Lung (tissue), 12 donors: Measurements from ENCODE around the gene TBC1D4. TPM values are rescaled to one million over a fixed set of nuclear protein-coding genes. Genes with fewer than 3 reads are reported as not detected.
"Not testable (repeated sequence)": the region's sequence is repeated elsewhere in the genome, so short reads cannot be mapped to it uniquely, and the experiment has no call there.

Source experiments
- ATAC-seq: fragments of 200-7000 bp; cut with Tn5 transposase; one replicate; pipeline ENCODE4 v1.9.1; 2020; ENCODE audit warnings: moderate number of reproducible peaks; ENCODE audit not compliant: insufficient read depth, low FRiP score
- DNase-seq, 3 donors: peaks; one replicate each; pipeline ENCODE4 v3.0.0-alpha.2; 2013 to 2017
- H3K27ac ChIP-seq, 2 donors: one replicate each; pipeline ENCODE4 v1.5.1; 2013; ENCODE audit warnings: mild to moderate bottlenecking in 2 of 2, moderate library complexity in 2 of 2, control low read depth in 1 of 2, inconsistent platforms in 1 of 2, low read depth in 1 of 2, low read length in 1 of 2
- H3K27me3 ChIP-seq, 3 donors: one replicate each; pipeline ENCODE4 v1.5.1; 2013; ENCODE audit warnings: low read length in 2 of 3; ENCODE audit not compliant: control insufficient read depth in 3 of 3, insufficient read depth in 3 of 3
- H3K36me3 ChIP-seq, 4 donors: one replicate each; pipeline ENCODE4 v1.5.1; 2013; ENCODE audit warnings: low read length in 4 of 4, mild to moderate bottlenecking in 1 of 4, moderate library complexity in 1 of 4; ENCODE audit not compliant: control insufficient read depth in 4 of 4, insufficient read depth in 4 of 4
- H3K4me1 ChIP-seq, 5 donors: one replicate each; pipeline ENCODE4 v1.5.1; 2013; ENCODE audit warnings: low read length in 5 of 5, mild to moderate bottlenecking in 2 of 5, moderate library complexity in 1 of 5; ENCODE audit not compliant: control insufficient read depth in 5 of 5, insufficient read depth in 5 of 5
- H3K4me3 ChIP-seq: one replicate; pipeline ENCODE4 v1.5.1; 2013; ENCODE audit warnings: mild to moderate bottlenecking, control low read depth, moderate library complexity
- H3K9ac ChIP-seq, 2 donors: one replicate each; pipeline ENCODE4 v1.5.1; 2013; ENCODE audit warnings: low read length in 2 of 2, control low read depth in 1 of 2; ENCODE audit not compliant: insufficient read depth in 1 of 2
- H3K9me3 ChIP-seq, 4 donors: one replicate each; pipeline ENCODE4 v1.5.1; 2013; ENCODE audit warnings: low read length in 3 of 4, mild to moderate bottlenecking in 1 of 4, moderate library complexity in 1 of 4; ENCODE audit not compliant: control insufficient read depth in 4 of 4, insufficient read depth in 3 of 4
- WGBS, 2 donors: extraction: QIAGEN DNeasy Blood & Tissue Kit; methylation state at CpG; one replicate each; pipeline ENCODE4 v1.1.7; 2013; 5-methylcytosine and 5-hydroxymethylcytosine counted together
- polyA plus RNA-seq, 2 donors: library from polyadenylated mRNA; stranded (reverse); fragments of 200-250 nt; gene quantifications; one replicate each; pipeline ENCODE4 v1.2.1, GENCODE V29; 2013
- total RNA-seq, 2 donors: library from RNA; depleted of rRNA in 1 of 2; stranded (reverse); fragments of >200 nt in 1 of 2; gene quantifications; one replicate each; pipeline ENCODE4 v1.2.1, GENCODE V29; 2014 to 2021
- TF ChIP-seq, protein P1 (sequence below): IDR thresholded peaks from 2 replicates; pipeline ENCODE4 v1.5.1; 2012; ENCODE audit warnings: mild to moderate bottlenecking; ENCODE audit errors: control extremely low read depth, extremely low read depth
- donor health status: control.
- donor health status: control.
- donor health status: Bipolar disorder and iron deficiency.
- donor health status: healthy.
- donor health status: DM: yes; HTN: yes; CAD: no.

Gene TBC1D4
- total and polyA plus RNA-seq, 4 donors, result 4.3 to 26.4 (median 14.0) TPM

DNA sequence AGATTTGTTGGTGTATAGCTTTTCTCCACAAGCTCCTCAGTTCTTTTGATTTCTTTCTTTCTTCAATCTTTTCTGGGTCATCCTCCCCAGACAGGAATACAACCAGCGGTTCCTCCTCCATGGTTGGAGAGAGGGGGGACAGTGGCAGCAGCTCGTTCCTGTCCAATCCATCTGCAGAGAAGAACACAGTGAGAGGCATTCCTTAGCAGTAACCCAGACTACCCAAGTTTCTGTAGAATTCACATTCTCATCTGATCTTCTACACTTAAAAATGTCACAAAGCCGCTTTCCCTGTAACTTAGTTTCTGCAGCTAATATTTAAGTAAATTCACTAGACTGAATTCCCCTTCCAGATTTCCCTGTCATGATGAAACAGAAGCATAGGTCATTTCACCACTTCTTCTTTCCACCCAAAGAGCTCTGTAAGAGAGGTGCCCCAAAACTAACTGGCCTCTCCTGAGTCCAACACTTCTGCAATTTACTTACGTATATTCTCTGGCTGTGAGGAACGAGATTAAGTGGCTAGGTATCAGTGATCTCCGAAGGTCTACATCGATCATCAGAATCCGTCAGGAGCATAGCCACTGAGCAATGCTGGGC, 171.9 kb downstream of the TBC1D4 start:
- peaks cover 0 to 11% (median under 1%) of the 10 kb centered on the region in 5 donors for H3K4me1 ChIP-seq
- TF ChIP-seq, protein P1, sequence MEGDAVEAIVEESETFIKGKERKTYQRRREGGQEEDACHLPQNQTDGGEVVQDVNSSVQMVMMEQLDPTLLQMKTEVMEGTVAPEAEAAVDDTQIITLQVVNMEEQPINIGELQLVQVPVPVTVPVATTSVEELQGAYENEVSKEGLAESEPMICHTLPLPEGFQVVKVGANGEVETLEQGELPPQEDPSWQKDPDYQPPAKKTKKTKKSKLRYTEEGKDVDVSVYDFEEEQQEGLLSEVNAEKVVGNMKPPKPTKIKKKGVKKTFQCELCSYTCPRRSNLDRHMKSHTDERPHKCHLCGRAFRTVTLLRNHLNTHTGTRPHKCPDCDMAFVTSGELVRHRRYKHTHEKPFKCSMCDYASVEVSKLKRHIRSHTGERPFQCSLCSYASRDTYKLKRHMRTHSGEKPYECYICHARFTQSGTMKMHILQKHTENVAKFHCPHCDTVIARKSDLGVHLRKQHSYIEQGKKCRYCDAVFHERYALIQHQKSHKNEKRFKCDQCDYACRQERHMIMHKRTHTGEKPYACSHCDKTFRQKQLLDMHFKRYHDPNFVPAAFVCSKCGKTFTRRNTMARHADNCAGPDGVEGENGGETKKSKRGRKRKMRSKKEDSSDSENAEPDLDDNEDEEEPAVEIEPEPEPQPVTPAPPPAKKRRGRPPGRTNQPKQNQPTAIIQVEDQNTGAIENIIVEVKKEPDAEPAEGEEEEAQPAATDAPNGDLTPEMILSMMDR, result no peak
- H3K27ac ChIP-seq, result no peak overlapping the region
- DNase-seq, result no peak
- no peaks in the 10 kb centered on the region for H3K27me3 ChIP-seq
- no peak for ATAC-seq
- 81 to 90% methylated on average over 8 of the region's 8 CpGs for WGBS, 2 donors
- H3K9ac ChIP-seq, result no peak overlapping the region
- H3K36me3 ChIP-seq, result peaks cover 4 to 21% (median 8%) of the 10 kb centered on the region in 4 donors
- no peaks in the 10 kb centered on the region for H3K9me3 ChIP-seq
- no peak overlapping the region for H3K4me3 ChIP-seq

DNA sequence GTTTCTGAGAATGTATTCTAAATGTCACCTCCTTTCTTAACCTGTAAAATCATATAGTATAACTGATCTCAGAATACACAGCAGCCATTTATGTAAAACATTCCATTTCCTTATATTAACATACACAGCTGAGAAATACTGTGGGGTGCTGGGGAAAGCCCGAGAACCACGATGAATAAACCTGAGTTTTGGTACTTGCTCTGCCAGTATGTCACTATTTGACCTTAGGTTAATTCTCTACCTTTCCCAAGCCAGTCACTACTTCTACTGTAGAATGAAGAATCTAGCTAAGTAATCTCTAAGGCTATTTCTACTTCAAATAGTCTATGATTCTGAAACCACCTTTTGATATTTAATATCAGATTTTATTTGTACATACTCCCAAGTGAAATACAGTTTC, 173.7 kb downstream of the TBC1D4 start:
- Histone ChIP-seq H3K9me3 (no peaks in the 10 kb centered on the region), H3K9ac (no peak overlapping the region), H3K4me1 (peaks cover 0 to 20% (median 4%) of the 10 kb centered on the region in 5 donors), H3K4me3 (no peak overlapping the region), H3K27ac (no peak overlapping the region), H3K36me3 (peaks cover 4 to 21% (median 8%) of the 10 kb centered on the region in 4 donors), H3K27me3 (no peaks in the 10 kb centered on the region)
- TF ChIP-seq, protein P1, result no peak
- no peak for DNase-seq
- 85 to 98% methylated on average over 2 of the region's 2 CpGs for WGBS, 2 donors
- ATAC-seq, result no peak

DNA sequence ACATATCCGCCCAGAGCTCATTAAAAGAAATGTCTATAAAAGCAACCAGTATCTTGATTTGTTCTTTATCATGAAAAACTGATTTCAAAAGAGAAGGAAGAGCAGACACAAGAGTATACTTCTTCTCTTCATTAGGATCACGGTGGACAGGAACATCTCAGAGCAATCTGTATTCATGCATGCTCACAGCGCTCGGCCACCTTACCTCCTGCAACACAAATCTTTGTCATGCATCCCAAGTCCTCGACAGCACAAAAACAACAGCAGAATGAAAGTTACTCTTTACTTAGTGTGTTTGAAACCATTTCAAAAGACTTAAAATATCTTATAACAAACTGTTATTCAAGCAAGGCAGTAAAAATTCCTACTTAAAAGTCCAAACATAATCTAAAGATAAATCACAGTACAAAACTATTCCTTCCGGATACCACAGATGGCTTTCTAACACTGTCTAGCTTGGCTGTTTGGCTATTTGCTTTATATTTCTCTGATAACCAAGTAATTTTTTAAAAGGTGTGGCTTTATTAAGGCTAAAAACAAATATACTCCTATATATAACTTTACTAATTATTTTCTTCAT, 174.5 kb downstream of the TBC1D4 start:
- Histone ChIP-seq H3K9me3 (no peaks in the 10 kb centered on the region), H3K4me3 (no peak overlapping the region), H3K9ac (no peak overlapping the region), H3K27me3 (no peaks in the 10 kb centered on the region), H3K4me1 (peaks cover 0 to 27% (median 4%) of the 10 kb centered on the region in 5 donors), H3K27ac (no peak overlapping the region), H3K36me3 (peaks cover 0 to 16% (median 5%) of the 10 kb centered on the region in 4 donors)
- TF ChIP-seq, protein P1, result no peak
- DNase-seq, result no peak
- WGBS, 2 donors, result 82 to 90% methylated on average over 6 of the region's 6 CpGs
- no peak for ATAC-seq

DNA sequence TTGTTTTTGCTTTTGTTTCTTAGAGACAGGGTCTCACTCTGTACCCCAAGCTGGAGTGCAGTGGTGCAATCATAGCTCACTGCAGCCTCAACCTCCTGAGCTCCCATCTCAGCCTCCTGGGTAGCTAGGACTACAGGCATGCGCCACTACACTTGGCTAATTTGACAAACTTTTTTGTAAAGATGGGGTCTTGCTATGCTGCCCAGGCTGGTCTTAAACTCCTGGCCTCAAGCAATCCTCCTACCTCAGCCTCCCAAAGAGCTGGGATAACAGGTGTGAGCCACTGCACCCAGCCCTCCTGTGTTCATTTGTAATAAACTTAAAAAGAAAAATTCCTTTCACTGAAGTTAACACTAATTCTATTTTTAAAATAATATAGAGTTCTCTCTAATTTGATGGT, 175.0 kb downstream of the TBC1D4 start:
- H3K4me3 ChIP-seq, DNase-seq, ATAC-seq, H3K9me3 ChIP-seq, H3K27ac ChIP-seq, H3K9ac ChIP-seq, H3K27me3 ChIP-seq: not testable (repeated sequence)
- H3K36me3 ChIP-seq, result peaks cover 0 to 17% (median 5%) of the 10 kb centered on the region in 4 donors
- 96 to 97% methylated on average over 1 of the region's 1 CpG for WGBS, 2 donors
- peaks cover 0 to 32% (median 4%) of the 10 kb centered on the region in 5 donors for H3K4me1 ChIP-seq
